Trophoblast cell (in vitro differentiated cells and primary cell): ENCODE data around the gene USP36.

Source experiments
- DNase-seq, 2 donors: peaks; one replicate each; pipeline ENCODE4 v3.0.0-alpha.2; 2016
- H2AFZ ChIP-seq: 2 replicates; pipeline ENCODE4 v1.6.1; 2013; ENCODE audit warnings: low read length, moderate library complexity, mild to moderate bottlenecking; ENCODE audit not compliant: insufficient read depth, poor library complexity
- H2AK5ac ChIP-seq: 2 replicates; pipeline ENCODE4 v1.6.1; 2013; ENCODE audit warnings: mild to moderate bottlenecking, low read length
- H2BK120ac ChIP-seq: 2 replicates; pipeline ENCODE4 v1.6.1; 2013; ENCODE audit warnings: low read length, mild to moderate bottlenecking, moderate library complexity; ENCODE audit not compliant: insufficient read depth, poor library complexity
- H2BK12ac ChIP-seq: 2 replicates; pipeline ENCODE4 v1.6.1; 2013; ENCODE audit warnings: mild to moderate bottlenecking, low read length, moderate library complexity
- H2BK5ac ChIP-seq: 2 replicates; pipeline ENCODE4 v1.6.1; 2013; ENCODE audit warnings: low read length, low read depth, moderate library complexity, mild to moderate bottlenecking; ENCODE audit not compliant: poor library complexity
- H3K14ac ChIP-seq: 2 replicates; pipeline ENCODE4 v1.6.1; 2013; ENCODE audit warnings: mild to moderate bottlenecking, low read length
- H3K18ac ChIP-seq: 2 replicates; pipeline ENCODE4 v1.6.1; 2013; ENCODE audit warnings: mild to moderate bottlenecking, low read length
- H3K23ac ChIP-seq: 2 replicates; pipeline ENCODE4 v1.6.1; 2013; ENCODE audit warnings: low read length
- H3K27ac ChIP-seq: 2 replicates; pipeline ENCODE4 v1.5.1; 2013; ENCODE audit warnings: low read depth, mild to moderate bottlenecking, inconsistent platforms, low read length, moderate library complexity
- H3K27me3 ChIP-seq: 2 replicates; pipeline ENCODE4 v1.6.1; 2013; ENCODE audit warnings: inconsistent platforms, mild to moderate bottlenecking, low read length, moderate library complexity; ENCODE audit not compliant: insufficient read depth
- H3K36me3 ChIP-seq, 2 experiments: 1 replicate in 1 of 2; 2 replicates in 1 of 2; pipeline ENCODE4 v1.6.1; 2013; ENCODE audit warnings: low read length in 2 of 2, mild to moderate bottlenecking in 2 of 2, moderate library complexity in 1 of 2; ENCODE audit not compliant: insufficient read depth in 2 of 2, control insufficient read depth in 1 of 2
- H3K4ac ChIP-seq: 2 replicates; pipeline ENCODE4 v1.6.1; 2013; ENCODE audit warnings: low read depth, mild to moderate bottlenecking, low read length, moderate library complexity
- H3K4me1 ChIP-seq, 2 experiments: 1 replicate in 1 of 2; 2 replicates in 1 of 2; pipeline ENCODE4 v1.6.1; 2013; ENCODE audit warnings: low read length in 2 of 2, mild to moderate bottlenecking in 2 of 2, moderate library complexity in 1 of 2; ENCODE audit not compliant: insufficient read depth in 2 of 2, control insufficient read depth in 1 of 2
- H3K4me2 ChIP-seq: 2 replicates; pipeline ENCODE4 v1.6.1; 2013; ENCODE audit warnings: inconsistent platforms, mild to moderate bottlenecking, low read length, moderate library complexity
- H3K4me3 ChIP-seq: 2 replicates; pipeline ENCODE4 v1.5.1; 2013; ENCODE audit warnings: mild to moderate bottlenecking, low read depth, low read length, inconsistent platforms
- H3K79me1 ChIP-seq: one replicate; pipeline ENCODE4 v1.6.1; 2013; ENCODE audit warnings: low read length
- H3K79me2 ChIP-seq: 2 replicates; pipeline ENCODE4 v1.6.1; 2013; ENCODE audit warnings: low read length, mild to moderate bottlenecking; ENCODE audit not compliant: control insufficient read depth, insufficient read depth, poor library complexity
- H3K9ac ChIP-seq: 2 replicates; pipeline ENCODE4 v1.6.1; 2013; ENCODE audit warnings: mild to moderate bottlenecking, low read length
- H3K9me3 ChIP-seq: 2 replicates; pipeline ENCODE4 v1.6.1; 2013; ENCODE audit warnings: low read depth, mild to moderate bottlenecking, control low read depth, inconsistent platforms, low read length; ENCODE audit not compliant: insufficient read depth
- H4K12ac ChIP-seq: 2 replicates; pipeline ENCODE4 v1.6.1; 2013; ENCODE audit warnings: low read depth, mild to moderate bottlenecking, low read length, moderate library complexity
- H4K8ac ChIP-seq: 2 replicates; pipeline ENCODE4 v1.6.1; 2013; ENCODE audit warnings: low read depth, mild to moderate bottlenecking, low read length, moderate library complexity
- H4K91ac ChIP-seq: one replicate; pipeline ENCODE4 v1.6.1; 2013; ENCODE audit warnings: low read depth, mild to moderate bottlenecking, low read length, moderate library complexity
- WGBS: extraction: QIAGEN DNeasy Blood & Tissue Kit; methylation state at CpG from one replicate; pipeline ENCODE4 v1.1.7; 2013; ENCODE audit warnings: missing lambda C conversion rate; ENCODE audit not compliant: insufficient read length, insufficient coverage; ENCODE audit errors: extremely low coverage; 5-methylcytosine and 5-hydroxymethylcytosine counted together

Gene USP36

DNA sequence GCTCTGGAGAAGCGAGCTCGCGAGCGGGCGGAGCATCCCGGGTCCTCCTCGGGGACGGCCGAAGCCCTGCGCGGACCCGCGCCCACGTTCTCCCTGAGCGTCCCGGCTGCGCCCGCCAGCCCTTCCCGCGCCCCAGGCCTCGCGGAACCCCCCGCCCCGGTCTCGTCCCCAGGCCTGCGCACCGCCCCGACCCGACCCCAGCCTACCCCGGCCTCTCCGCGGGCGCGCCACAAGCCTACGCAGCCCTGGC, 159 bp downstream of the USP36 start:
- Histone ChIP-seq H4K12ac (peak overlapping the region; percentile 39), H3K27me3 (no peaks in the 10 kb centered on the region), H3K9ac (peak overlapping the region; percentile 91), H2BK5ac (peak overlapping the region; percentile 77), H3K14ac (peak overlapping the region; percentile 0), H2BK120ac (peak overlapping the region; percentile 21), H3K27ac (peak overlapping the region; percentile 70), H3K4me1 (peaks cover 6% of the 10 kb centered on the region in 2 experiments), H3K9me3 (no peaks in the 10 kb centered on the region), H3K23ac (no peak overlapping the region), H3K79me1 (peaks cover 11% of the 10 kb centered on the region), H4K91ac (peak overlapping the region; percentile 87), H2AK5ac (no peak overlapping the region), H2AFZ (peak overlapping the region; percentile 80), H3K4me2 (peak overlapping the region; percentile 96), H3K4ac (peak overlapping the region; percentile 1), H3K18ac (peak overlapping the region; percentile 85), H3K79me2 (peaks cover 10% of the 10 kb centered on the region), H3K4me3 (peak overlapping the region; percentile 96), H2BK12ac (no peak overlapping the region), H4K8ac (peak overlapping the region; percentile 74), H3K36me3 (peaks cover 17 to 22% of the 10 kb centered on the region in 2 experiments)
- DNase-seq: no peak
- WGBS: no CpG with 5 or more reads among the region's 35 CpGs

DNA sequence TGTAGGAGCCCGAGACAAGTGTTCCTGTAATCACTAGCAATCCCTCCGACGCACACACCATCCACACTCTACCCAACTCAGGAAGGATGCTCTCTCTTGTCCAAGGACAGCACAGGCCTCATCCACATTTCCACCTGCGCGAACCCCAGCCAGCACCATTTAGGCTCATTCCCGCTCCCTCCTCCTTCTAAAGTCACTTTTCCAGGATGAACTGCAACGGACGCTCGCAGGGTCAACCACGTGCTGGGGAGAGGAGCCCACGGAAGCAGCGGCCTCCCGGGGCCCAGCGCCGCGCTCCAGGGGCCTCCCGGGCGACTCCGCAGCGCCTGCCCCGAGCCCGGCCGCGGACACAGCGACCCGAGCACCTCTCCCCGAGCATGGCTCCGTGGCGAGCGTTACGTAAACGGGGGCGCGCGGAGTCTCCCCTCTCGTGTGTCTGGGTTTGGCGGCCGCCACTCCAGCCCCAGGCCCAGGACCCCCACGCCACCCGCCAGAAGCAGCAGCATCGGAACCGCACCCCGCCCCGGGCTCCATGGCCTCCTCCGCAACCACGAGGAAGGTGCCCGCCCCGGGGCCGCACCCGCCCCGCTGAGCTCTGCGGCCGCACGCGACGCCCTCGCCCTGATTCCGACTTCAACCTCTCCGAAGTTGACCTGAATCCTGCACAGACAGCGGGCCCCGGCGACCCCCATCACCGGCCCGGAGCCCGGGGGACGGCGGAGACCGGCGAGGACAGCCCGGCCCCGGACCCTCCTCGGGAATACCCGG, 668 bp downstream of the USP36 start:
- Histone ChIP-seq H3K36me3 (peaks cover 22 to 27% of the 10 kb centered on the region in 2 experiments), H3K4me2 (peak overlapping the region; percentile 96), H2BK5ac (peak overlapping the region; percentile 77), H3K4ac (peak overlapping the region; percentile 1), H4K91ac (peak overlapping the region; percentile 87), H3K4me3 (peak overlapping the region; percentile 96), H3K79me2 (peaks cover 10% of the 10 kb centered on the region), H2BK120ac (peak overlapping the region; percentile 21), H3K79me1 (peaks cover 11% of the 10 kb centered on the region), H3K18ac (peak overlapping the region; percentile 85), H3K9me3 (no peaks in the 10 kb centered on the region), H3K23ac (no peak overlapping the region), H3K27me3 (no peaks in the 10 kb centered on the region), H2BK12ac (no peak overlapping the region), H3K14ac (peak overlapping the region; percentile 0), H3K9ac (peak overlapping the region; percentile 91), H2AFZ (peak overlapping the region; percentile 80), H2AK5ac (no peak overlapping the region), H4K8ac (peak overlapping the region; percentile 74), H3K27ac (peak overlapping the region; percentile 70), H4K12ac (peak overlapping the region; percentile 39), H3K4me1 (peaks cover 6% of the 10 kb centered on the region in 2 experiments)
- peak in 1 of 2 donors; percentile 51 for DNase-seq
- WGBS: no CpG with 5 or more reads among the region's 73 CpGs

DNA sequence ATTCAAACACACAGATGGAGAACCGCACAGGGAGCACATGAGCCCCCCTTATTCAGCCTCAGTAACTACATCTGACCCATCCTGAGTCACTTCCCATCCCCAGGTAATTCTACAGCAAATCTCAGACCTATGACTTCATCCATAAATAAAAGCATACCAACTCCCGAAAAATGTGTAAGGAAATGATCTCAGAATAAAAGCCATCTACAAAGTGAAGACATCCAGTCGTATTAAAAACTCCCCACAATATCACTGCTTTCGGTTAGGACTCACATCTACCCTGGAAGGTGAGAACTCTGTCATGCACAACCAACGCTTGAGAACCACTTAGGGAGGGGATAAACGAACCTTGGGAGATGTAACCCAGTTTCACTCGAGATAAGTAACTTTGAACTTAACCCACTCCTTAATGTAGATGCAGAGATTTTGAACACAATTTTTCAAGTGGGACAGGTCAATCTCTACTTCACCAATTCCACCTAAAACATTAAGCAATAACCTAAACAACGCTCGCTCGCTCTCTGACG, 1.3 kb downstream of the USP36 start:
- Histone ChIP-seq H3K18ac (no peak overlapping the region), H2BK12ac (no peak overlapping the region), H3K4me1 (peaks cover 6% of the 10 kb centered on the region in 2 experiments), H3K79me2 (peaks cover 10% of the 10 kb centered on the region), H4K12ac (no peak overlapping the region), H3K4me2 (peak overlapping the region; percentile 96), H4K8ac (no peak overlapping the region), H2AFZ (no peak overlapping the region), H3K4ac (peak overlapping the region; percentile 66), H2AK5ac (no peak overlapping the region), H3K27ac (no peak overlapping the region), H3K27me3 (no peaks in the 10 kb centered on the region), H3K36me3 (peaks cover 27 to 32% of the 10 kb centered on the region in 2 experiments), H2BK5ac (no peak overlapping the region), H3K9ac (peak overlapping the region; percentile 91), H2BK120ac (no peak overlapping the region), H3K79me1 (peaks cover 11% of the 10 kb centered on the region), H3K14ac (no peak overlapping the region), H4K91ac (no peak overlapping the region), H3K4me3 (peak overlapping the region; percentile 96), H3K9me3 (no peaks in the 10 kb centered on the region), H3K23ac (no peak overlapping the region)
- DNase-seq: no peak
- WGBS: no CpG with 5 or more reads among the region's 11 CpGs

DNA sequence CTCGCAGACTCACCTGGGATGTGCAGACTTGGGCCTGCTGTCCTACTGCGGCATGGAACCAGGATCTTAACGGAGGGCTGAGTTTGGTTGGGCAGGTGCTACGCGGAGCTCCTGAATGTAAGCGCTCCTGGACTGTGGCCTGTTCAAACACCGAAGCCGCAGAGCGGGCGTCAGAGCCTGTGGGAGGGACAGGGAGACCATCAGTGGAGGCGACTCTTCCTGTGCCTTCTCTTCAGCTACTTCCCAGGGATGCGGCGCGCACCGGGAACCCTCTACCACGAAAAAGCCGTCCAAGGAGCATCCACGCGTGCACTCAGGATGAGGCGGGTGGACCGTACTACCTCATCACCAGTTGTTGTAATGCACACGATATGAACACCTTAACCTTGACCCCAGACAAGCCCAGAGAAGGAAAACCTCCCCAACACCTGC, 2.0 kb downstream of the USP36 start:
- Histone ChIP-seq H3K27ac (no peak overlapping the region), H3K79me2 (peaks cover 10% of the 10 kb centered on the region), H3K4me2 (no peak overlapping the region), H2AFZ (no peak overlapping the region), H3K4me3 (no peak overlapping the region), H4K91ac (no peak overlapping the region), H3K27me3 (no peaks in the 10 kb centered on the region), H3K9ac (no peak overlapping the region), H3K36me3 (peaks cover 32 to 33% of the 10 kb centered on the region in 2 experiments), H3K4ac (peak overlapping the region; percentile 57), H4K12ac (no peak overlapping the region), H3K79me1 (peaks cover 11% of the 10 kb centered on the region), H2BK5ac (no peak overlapping the region), H3K4me1 (peaks cover 6% of the 10 kb centered on the region in 2 experiments), H3K9me3 (no peaks in the 10 kb centered on the region), H2AK5ac (no peak overlapping the region), H3K18ac (no peak overlapping the region), H2BK120ac (no peak overlapping the region), H2BK12ac (no peak overlapping the region), H3K23ac (no peak overlapping the region), H4K8ac (no peak overlapping the region), H3K14ac (no peak overlapping the region)
- no peak for DNase-seq
- WGBS: no CpG with 5 or more reads among the region's 22 CpGs
